ENCODE results near the gene ATF3. TPM values are rescaled to one million over a fixed set of nuclear protein-coding genes. Genes with fewer than 3 reads are reported as not detected.
"Not testable (repeated sequence)": the region's sequence is repeated elsewhere in the genome, so short reads cannot be mapped to it uniquely, and the experiment has no call there.

ATF3 gene
- total RNA-seq, 2 donors from 2014 or later: 10.7 to 160 TPM

DNA sequence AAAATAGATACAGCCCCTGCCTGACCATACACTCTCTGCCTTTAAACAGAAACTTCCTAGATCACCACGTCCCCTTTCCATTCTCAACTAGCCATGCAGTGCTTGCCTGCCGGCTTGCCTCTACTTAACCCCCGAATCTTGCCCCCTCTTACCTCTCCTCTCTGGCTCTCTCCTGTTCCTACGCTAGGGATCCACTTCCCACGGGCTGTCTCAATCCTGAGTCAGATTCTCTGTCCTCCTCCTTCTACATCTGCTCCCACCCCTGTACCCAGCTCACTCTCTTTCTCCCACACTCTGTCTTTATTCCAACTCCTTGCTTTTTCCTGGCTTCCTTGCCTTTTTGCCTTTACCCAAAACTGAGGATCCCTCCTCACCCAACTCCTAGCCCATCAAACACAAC lies 29.3 kb downstream of the ATF3 start:
- Histone ChIP-seq H3K27ac (peak overlapping the region; percentile 61 to 78), H3K4me3 (peak overlapping the region; percentile 13), H3K36me3 (no peaks in the 10 kb centered on the region), H3K9me3 (no peaks in the 10 kb centered on the region), H3K4me1 (ENCODE audit: control insufficient read depth in 1 of 2, low read depth in 2 of 2) (peaks cover 17 to 45% of the 10 kb centered on the region in 2 donors), H3K27me3 (replicated peaks; ENCODE audit: insufficient read depth) (no peaks in the 10 kb centered on the region)
- no peak for DNase-seq (ENCODE audit: low spot score)
- no peak for ATAC-seq (ENCODE audit: insufficient number of reproducible peaks, low FRiP score, low read depth)
- TF ChIP-seq, protein P1, sequence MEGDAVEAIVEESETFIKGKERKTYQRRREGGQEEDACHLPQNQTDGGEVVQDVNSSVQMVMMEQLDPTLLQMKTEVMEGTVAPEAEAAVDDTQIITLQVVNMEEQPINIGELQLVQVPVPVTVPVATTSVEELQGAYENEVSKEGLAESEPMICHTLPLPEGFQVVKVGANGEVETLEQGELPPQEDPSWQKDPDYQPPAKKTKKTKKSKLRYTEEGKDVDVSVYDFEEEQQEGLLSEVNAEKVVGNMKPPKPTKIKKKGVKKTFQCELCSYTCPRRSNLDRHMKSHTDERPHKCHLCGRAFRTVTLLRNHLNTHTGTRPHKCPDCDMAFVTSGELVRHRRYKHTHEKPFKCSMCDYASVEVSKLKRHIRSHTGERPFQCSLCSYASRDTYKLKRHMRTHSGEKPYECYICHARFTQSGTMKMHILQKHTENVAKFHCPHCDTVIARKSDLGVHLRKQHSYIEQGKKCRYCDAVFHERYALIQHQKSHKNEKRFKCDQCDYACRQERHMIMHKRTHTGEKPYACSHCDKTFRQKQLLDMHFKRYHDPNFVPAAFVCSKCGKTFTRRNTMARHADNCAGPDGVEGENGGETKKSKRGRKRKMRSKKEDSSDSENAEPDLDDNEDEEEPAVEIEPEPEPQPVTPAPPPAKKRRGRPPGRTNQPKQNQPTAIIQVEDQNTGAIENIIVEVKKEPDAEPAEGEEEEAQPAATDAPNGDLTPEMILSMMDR (IDR thresholded peaks at IDR 0.05): no peak

DNA sequence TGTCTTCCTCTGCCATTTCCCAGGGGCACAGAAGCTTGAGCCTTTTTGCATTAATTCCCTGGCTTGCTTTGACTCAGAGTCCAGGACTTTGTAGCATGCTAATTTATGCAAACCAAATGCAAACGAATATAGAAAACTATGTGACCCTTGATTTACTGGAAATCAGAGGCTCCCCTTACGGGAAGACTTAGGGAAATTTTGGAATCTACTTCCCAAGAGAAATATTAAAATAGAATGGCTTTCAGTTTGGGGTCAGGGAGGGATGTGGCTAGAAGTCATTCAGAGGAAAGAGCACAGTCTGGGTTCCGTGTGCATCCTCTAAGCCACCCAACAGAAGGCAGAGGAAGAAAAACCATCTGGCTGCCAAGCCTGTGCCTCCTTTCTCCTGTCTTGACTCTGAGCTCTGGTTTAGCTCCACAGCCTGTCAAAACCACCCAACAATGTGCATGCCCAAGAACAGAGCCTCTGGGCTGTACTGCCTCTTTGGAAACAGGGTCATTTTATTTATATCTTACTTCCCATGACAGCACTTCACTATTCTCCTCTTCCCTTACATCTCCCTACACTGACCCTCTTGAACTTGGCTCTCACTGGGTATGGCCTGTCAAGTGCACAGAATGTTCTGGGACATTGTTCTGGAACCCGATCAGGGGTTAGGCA lies 30.1 kb downstream of the ATF3 start:
- TF ChIP-seq, protein P1 (IDR thresholded peaks at IDR 0.05): no peak

DNA sequence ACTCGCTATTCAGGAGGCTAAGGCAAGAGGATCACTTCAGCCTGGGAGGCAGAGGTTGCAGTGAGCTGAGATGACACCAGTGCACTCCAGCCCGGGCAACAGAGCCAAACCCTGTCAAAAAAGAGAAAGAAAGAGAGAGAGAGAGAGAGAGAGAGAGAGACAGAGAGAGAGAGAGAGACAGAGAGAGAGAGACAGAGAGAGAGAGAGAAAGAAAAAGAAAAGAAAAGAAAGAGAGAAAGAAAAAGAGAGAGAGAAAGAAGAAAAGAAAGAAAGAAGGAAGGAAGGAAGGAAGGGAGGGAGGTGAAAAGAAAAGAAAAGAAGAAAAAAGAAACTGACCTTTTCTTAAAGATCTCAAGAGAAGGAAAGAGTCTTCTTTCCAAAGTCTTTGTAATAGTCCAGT lies 31.0 kb downstream of the ATF3 start:
- not testable (repeated sequence) for H3K36me3 ChIP-seq; DNase-seq (ENCODE audit: low spot score); H3K9me3 ChIP-seq; H3K27me3 ChIP-seq (replicated peaks; ENCODE audit: insufficient read depth); H3K4me3 ChIP-seq; ATAC-seq (ENCODE audit: insufficient number of reproducible peaks, low FRiP score, low read depth)
- H3K4me1 ChIP-seq (ENCODE audit: control insufficient read depth in 1 of 2, low read depth in 2 of 2): peaks cover 17 to 45% of the 10 kb centered on the region in 2 donors
- peak overlapping the region; percentile 61 to 78 for H3K27ac ChIP-seq

More for the DNA sequence above, 30.1 kb downstream of the ATF3 start:
- DNase-seq (ENCODE audit: low spot score) (no peak), ATAC-seq (ENCODE audit: insufficient number of reproducible peaks, low FRiP score, low read depth) (peak; percentile 12)
- peak overlapping the region; percentile 61 to 78 for H3K27ac ChIP-seq
- no peaks in the 10 kb centered on the region for H3K27me3 ChIP-seq (replicated peaks; ENCODE audit: insufficient read depth)
- H3K9me3 ChIP-seq: no peaks in the 10 kb centered on the region
- peaks cover 17 to 45% of the 10 kb centered on the region in 2 donors for H3K4me1 ChIP-seq (ENCODE audit: control insufficient read depth in 1 of 2, low read depth in 2 of 2)
- no peaks in the 10 kb centered on the region for H3K36me3 ChIP-seq
- no peak overlapping the region for H3K4me3 ChIP-seq

DNA sequence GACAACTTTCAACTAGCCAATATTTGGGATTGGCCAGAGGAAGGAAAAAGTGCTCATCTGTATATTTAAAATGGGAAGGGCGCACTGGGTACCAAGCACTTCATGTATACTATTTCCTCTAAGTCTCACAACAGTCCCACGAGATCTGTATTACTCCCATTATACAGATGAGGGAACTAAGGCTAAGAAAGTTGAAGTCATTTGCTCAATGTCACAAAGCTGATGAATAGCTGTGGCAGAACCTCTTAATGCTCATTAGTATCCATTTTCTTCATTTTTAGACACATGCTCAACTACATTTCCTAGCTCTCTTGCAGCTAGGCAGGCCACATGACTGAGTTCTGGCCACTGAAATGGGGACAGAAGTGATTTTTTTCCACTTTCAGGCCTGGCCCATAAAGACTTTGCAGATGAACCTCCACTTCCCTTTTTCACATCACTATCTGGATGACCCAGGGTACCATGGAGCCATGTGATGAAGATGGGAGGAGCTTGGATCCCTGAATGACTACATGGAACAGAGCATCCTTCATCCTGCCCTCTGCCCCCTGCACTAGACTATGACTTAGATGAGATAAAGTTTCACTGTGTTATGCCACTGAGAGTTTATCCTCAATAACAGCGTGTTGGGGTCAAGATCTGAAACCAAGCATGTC lies 31.8 kb downstream of the ATF3 start:
- Histone ChIP-seq H3K27me3 (replicated peaks; ENCODE audit: insufficient read depth) (no peaks in the 10 kb centered on the region), H3K9me3 (no peaks in the 10 kb centered on the region), H3K4me3 (no peak overlapping the region), H3K36me3 (no peaks in the 10 kb centered on the region), H3K27ac (no peak overlapping the region), H3K4me1 (ENCODE audit: control insufficient read depth in 1 of 2, low read depth in 2 of 2) (peaks cover 17 to 42% of the 10 kb centered on the region in 2 donors)
- TF ChIP-seq, protein P1 (IDR thresholded peaks at IDR 0.05): no peak
- ATAC-seq (ENCODE audit: insufficient number of reproducible peaks, low FRiP score, low read depth) (no peak), DNase-seq (ENCODE audit: low spot score) (no peak)

DNA sequence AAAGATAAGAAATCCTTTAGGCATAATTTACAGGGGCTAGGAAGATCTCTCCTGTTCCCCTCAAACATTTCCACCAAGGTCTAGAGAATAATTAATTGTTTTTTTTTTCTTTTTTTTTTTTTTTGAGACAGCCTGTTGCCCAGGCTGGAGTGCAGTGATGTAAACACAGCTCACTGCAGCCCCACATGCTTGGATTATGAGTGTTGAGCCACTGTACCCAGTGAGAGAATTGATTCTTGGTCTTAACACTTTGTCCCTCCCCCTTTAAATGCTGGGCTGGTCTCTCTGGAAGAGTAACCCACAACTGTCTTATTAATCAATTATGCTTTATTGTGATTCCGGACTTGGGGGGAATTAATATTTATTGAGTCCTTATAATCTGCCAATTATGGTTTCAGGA lies 33.4 kb downstream of the ATF3 start:
- H3K4me1 ChIP-seq (ENCODE audit: control insufficient read depth in 1 of 2, low read depth in 2 of 2): peaks cover 7 to 26% of the 10 kb centered on the region in 2 donors
- H3K36me3 ChIP-seq: no peaks in the 10 kb centered on the region
- DNase-seq (ENCODE audit: low spot score): no peak
- ATAC-seq (ENCODE audit: insufficient number of reproducible peaks, low FRiP score, low read depth): no peak
- H3K9me3 ChIP-seq: no peaks in the 10 kb centered on the region
- TF ChIP-seq, protein P1 (IDR thresholded peaks at IDR 0.05): no peak
- no peak overlapping the region for H3K4me3 ChIP-seq
- no peak overlapping the region for H3K27ac ChIP-seq
- no peaks in the 10 kb centered on the region for H3K27me3 ChIP-seq (replicated peaks; ENCODE audit: insufficient read depth)

All from thoracic aorta (tissue), 2 donors.